ENCODE results near the gene OR10V1. TPM values are rescaled to one million over a fixed set of nuclear protein-coding genes. Genes with fewer than 3 reads are reported as not detected.
A peak's percentile ranks its signal among the peaks of the same experiment; 100 is the strongest.

The OR10V1 gene
- total RNA-seq, 1 donor from 2014 or later = not detected

- H3K36me3 Mint-ChIP-seq (ENCODE audit: unreplicated experiment) = no peaks in the 10 kb centered on the region
- peaks cover 9% of the 10 kb centered on the region for H3K9me3 Mint-ChIP-seq (ENCODE audit: unreplicated experiment)
- H3K27ac Mint-ChIP-seq (ENCODE audit: unreplicated experiment) = peak overlapping the region; percentile 14
- DNase-seq = no peak
- no peak for TF ChIP-seq CTCF (IDR thresholded peaks at IDR 0.05; ENCODE audit: partially characterized antibody, unreplicated experiment)
- peak overlapping the region; percentile 89 for H3K4me3 Mint-ChIP-seq (ENCODE audit: unreplicated experiment)
- peaks cover 15% of the 10 kb centered on the region for H3K27me3 Mint-ChIP-seq (ENCODE audit: unreplicated experiment)
- peaks cover 21% of the 10 kb centered on the region for H3K4me1 Mint-ChIP-seq (ENCODE audit: low read depth, unreplicated experiment)
These were observed 43.2 kb upstream of the OR10V1 start for GRCh38 chr11:59756845-59757244.

GRCh38 chr11:59756558-59756840 lies 42.9 kb upstream of the OR10V1 start:
- DNase-seq = no peak
- H3K4me3 Mint-ChIP-seq (ENCODE audit: unreplicated experiment) = peak overlapping the region; percentile 89
- H3K27ac Mint-ChIP-seq (ENCODE audit: unreplicated experiment) = peak overlapping the region; percentile 14
- H3K36me3 Mint-ChIP-seq (ENCODE audit: unreplicated experiment) = no peaks in the 10 kb centered on the region
- peaks cover 21% of the 10 kb centered on the region for H3K4me1 Mint-ChIP-seq (ENCODE audit: low read depth, unreplicated experiment)
- peaks cover 15% of the 10 kb centered on the region for H3K27me3 Mint-ChIP-seq (ENCODE audit: unreplicated experiment)
- TF ChIP-seq CTCF (IDR thresholded peaks at IDR 0.05; ENCODE audit: partially characterized antibody, unreplicated experiment) = no peak
- peaks cover 9% of the 10 kb centered on the region for H3K9me3 Mint-ChIP-seq (ENCODE audit: unreplicated experiment)

- Mint-ChIP-seq H3K27ac (ENCODE audit: unreplicated experiment) (peak overlapping the region; percentile 80), H3K27me3 (ENCODE audit: unreplicated experiment) (peaks cover 15% of the 10 kb centered on the region), H3K4me3 (ENCODE audit: unreplicated experiment) (peak overlapping the region; percentile 89), H3K4me1 (ENCODE audit: low read depth, unreplicated experiment) (peaks cover 16% of the 10 kb centered on the region), H3K36me3 (ENCODE audit: unreplicated experiment) (no peaks in the 10 kb centered on the region), H3K9me3 (ENCODE audit: unreplicated experiment) (peaks cover 9% of the 10 kb centered on the region)
- DNase-seq = peak; percentile 61
- TF ChIP-seq CTCF (IDR thresholded peaks at IDR 0.05; ENCODE audit: partially characterized antibody, unreplicated experiment) = no peak
These were observed 42.3 kb upstream of the OR10V1 start for GRCh38 chr11:59755701-59756557.

GRCh38 chr11:59754859-59755700 lies 41.4 kb upstream of the OR10V1 start, which contains the start of gene STX3:
TSS of gene STX3 (plus strand) at chr11:59755376. CDS start at chr11:59755606, 230 bp downstream.
- peak; percentile 76 for DNase-seq
- Mint-ChIP-seq H3K4me1 (ENCODE audit: low read depth, unreplicated experiment) (peaks cover 12% of the 10 kb centered on the region), H3K27ac (ENCODE audit: unreplicated experiment) (peak within 1 kb of the TSS; percentile 92), H3K4me3 (ENCODE audit: unreplicated experiment) (peak within 1 kb of the TSS; percentile 100), H3K36me3 (ENCODE audit: unreplicated experiment) (no peaks in the 10 kb centered on the region), H3K27me3 (ENCODE audit: unreplicated experiment) (peaks cover 15% of the 10 kb centered on the region), H3K9me3 (ENCODE audit: unreplicated experiment) (peaks cover 9% of the 10 kb centered on the region)
- no peak for TF ChIP-seq CTCF (IDR thresholded peaks at IDR 0.05; ENCODE audit: partially characterized antibody, unreplicated experiment)
